Choroid plexus epithelial cell (primary cell): ENCODE data around the gene ARF1.

ENCODE experiments used
- DNase-seq: peaks from one replicate; pipeline ENCODE4 v3.0.0-alpha.2; 2010; ENCODE audit warnings: low read depth
- H3K4me3 ChIP-seq: 2 replicates; pipeline ENCODE4 v1.5.1; 2011; ENCODE audit warnings: low read depth, mild to moderate bottlenecking, control low read depth, low read length, moderate library complexity
- CTCF ChIP-seq: conservative IDR thresholded peaks from 2 replicates; pipeline ENCODE4 v1.5.1; 2011; ENCODE audit warnings: low read depth, mild to moderate bottlenecking, control low read depth, inconsistent platforms, low read length, moderate library complexity

Gene ARF1

GRCh38 chr1:228141226-228142044 is 58.9 kb downstream of the ARF1 start:
- DNase-seq, result peak; percentile 87
- no peak for TF ChIP-seq CTCF

DNA sequence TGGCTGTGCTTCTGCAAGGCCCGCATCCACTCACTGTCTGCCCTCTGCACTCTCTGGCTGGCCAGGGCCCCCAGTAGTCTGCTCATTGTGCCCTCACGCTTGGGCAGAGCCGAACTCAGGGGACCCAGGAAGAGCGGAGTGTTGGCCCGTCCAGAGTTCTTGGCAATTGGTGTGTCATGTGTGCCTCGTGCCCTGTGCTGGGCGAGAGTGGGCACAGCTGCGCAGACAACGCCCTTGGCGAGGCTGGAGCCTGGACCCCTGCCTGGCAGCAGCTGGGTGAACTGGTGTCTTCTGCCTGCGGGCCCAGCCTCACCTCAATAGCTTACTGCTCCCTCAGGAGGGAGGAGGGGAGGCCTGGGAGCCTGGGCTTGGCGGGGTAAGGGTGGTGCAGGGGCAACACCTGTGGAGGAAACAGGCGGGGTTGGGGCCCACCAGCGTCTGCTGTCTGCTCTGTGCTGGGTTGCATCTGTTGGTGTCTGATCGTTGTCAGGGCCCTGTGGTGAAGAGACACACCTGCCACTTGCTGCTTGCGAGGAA is 59.7 kb downstream of the ARF1 start:
- no peak for DNase-seq
- peak overlapping the region; percentile 98 for H3K4me3 ChIP-seq
- no peak for TF ChIP-seq CTCF

More at GRCh38 chr1:228141226-228142044, 58.9 kb downstream of the ARF1 start:
- H3K4me3 ChIP-seq, result peak overlapping the region; percentile 98

DNA sequence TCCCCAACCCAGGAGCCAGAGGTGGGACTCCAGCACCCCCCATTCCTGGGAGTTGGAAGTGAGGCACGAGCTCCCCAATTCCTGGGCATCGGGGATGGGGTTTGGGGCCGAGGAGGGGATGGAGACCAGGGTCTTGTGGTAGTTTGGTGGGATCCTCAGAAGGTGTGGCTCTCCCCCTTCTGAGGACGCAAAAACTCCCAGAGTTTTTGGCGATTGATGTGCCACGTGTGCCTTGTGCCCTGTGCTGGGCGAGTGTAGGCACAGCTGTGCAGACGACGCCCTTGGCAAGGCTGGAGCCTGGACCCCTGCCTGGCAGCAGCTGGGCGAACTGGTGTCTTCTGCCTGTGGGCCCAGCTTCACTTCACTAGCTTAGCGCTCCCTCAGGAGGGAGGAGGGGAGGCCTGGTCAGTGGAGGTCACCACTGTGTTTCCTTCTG is 60.2 kb downstream of the ARF1 start:
- DNase-seq, result no peak
- TF ChIP-seq CTCF, result no peak
- no peak overlapping the region for H3K4me3 ChIP-seq

DNA sequence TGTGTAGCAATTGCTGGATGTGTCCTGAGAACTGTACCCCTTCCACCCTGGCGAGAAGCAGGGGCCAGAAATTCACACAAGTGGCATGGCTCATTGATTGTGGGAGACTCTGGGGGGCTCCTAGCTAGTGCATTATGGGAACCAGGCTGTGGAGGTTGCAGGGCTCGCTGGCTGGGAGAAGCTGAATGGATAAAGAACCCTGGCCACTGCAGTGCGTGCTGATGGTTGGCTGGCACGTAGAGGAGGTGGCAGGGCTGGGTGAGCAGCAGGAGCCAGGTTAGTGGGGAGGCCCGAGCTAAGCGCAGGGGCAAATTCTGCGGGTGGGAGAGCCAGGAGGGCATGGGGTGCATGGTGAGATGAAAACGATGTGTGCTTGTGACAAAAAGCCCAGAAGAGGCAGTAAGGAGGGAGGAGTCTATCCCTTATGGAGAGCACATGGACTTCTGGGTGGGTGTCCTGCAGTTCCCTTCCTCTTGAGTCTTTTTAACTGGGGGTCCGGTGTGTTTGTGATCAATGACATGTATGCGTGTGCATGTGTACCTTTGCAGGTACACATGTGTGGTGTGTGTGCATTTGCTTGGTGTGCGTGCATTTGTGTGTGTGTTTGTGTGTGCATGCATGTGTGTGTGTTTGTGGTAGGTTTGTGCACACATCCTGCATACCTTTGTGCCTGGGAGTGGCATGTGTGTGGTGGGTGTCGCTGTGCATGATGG is 61.1 kb downstream of the ARF1 start:
- H3K4me3 ChIP-seq, result no peak overlapping the region
- no peak for TF ChIP-seq CTCF
- DNase-seq, result no peak

GRCh38 chr1:228144193-228144992 is 61.9 kb downstream of the ARF1 start:
- no peak overlapping the region for H3K4me3 ChIP-seq
- no peak for TF ChIP-seq CTCF
- no peak for DNase-seq

DNA sequence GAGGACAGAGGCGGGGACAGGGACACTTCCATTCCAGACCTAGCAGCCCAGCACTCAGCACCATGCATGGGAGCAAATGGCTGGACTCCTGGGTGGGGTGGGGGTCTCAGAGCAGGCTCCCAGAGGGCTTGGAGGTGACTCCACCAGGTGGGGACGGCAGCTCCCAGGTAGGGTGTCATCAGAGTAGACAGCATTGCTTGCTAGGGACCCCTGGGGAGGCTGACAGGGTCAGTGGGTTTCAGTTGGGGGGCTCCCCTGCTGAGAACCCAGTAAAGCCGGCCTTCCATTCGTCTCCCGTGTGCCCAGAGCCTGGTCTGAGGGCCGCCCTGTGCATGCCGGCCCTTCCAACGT is 62.5 kb downstream of the ARF1 start:
- H3K4me3 ChIP-seq, result no peak overlapping the region
- no peak for TF ChIP-seq CTCF
- no peak for DNase-seq
